ENCODE data around the gene CEP70. TPM values are rescaled to one million over a fixed set of nuclear protein-coding genes. Genes with fewer than 3 reads are reported as not detected.

Gene CEP70
- total and polyA plus RNA-seq, 10 of the 15 experiments (the other 5 are each of a cell fraction or from before 2014, with no cell fraction given), result 1.4 to 9.3 (median 2.2) TPM

- H3K4me2 ChIP-seq (ENCODE audit: control insufficient read depth, insufficient read depth), result no peak overlapping the region
- H3K36me3 ChIP-seq (ENCODE audit: control insufficient read depth in 2 of 2, insufficient read depth in 2 of 2, low read length in 1 of 2), result no peaks in the 10 kb centered on the region
- ATAC-seq, result no peak
- H3K9me3 ChIP-seq (replicated peaks; ENCODE audit: control insufficient read depth, insufficient read depth, low read length), result no peaks in the 10 kb centered on the region
- H3K9ac ChIP-seq (ENCODE audit: control insufficient read depth, insufficient read depth, low read length), result no peak overlapping the region
- ChIA-PET RAD21 (ENCODE audit: unreplicated experiment) (no interaction called here), SMC1A (ENCODE audit: uncharacterized antibody, unreplicated experiment) (no interaction called here), CTCF (no interaction called here), POLR2A (no interaction called here)
- in situ Hi-C loops (cut with MboI), result no loop called here
- H2AFZ ChIP-seq (ENCODE audit: control insufficient read depth, low read depth, low read length), result no peak overlapping the region
- BruUV-seq (replicated peaks), result no TSS peak
- 54% methylated on average over 3 of the region's 3 CpGs for WGBS (ENCODE audit: insufficient coverage, insufficient replicate concordance, low lambda C conversion rate, missing lambda C conversion rate)
- no peaks in the 10 kb centered on the region for H3K79me2 ChIP-seq (ENCODE audit: control insufficient read depth, insufficient read depth, low read length)
- H3K4me1 ChIP-seq (ENCODE audit: control insufficient read depth, insufficient read depth, low read length), result no peaks in the 10 kb centered on the region
- no peaks in the 10 kb centered on the region for H3K27me3 ChIP-seq (replicated peaks in 1 of 2; ENCODE audit: control insufficient read depth in 2 of 2, insufficient read depth in 2 of 2, low read length in 1 of 2)
- no peaks in the 10 kb centered on the region for H4K20me1 ChIP-seq (ENCODE audit: control insufficient read depth, insufficient read depth)
- DNase-seq (ENCODE audit: low read depth, low spot score), result no peak
- FAIRE-seq, result no peak
- H3K27ac ChIP-seq (ENCODE audit: control insufficient read depth, insufficient read depth), result no peak overlapping the region
- intact Hi-C loops (cut with micrococcal nuclease; ENCODE audit: unreplicated experiment), result no loop called here
- no peak overlapping the region for H3K4me3 ChIP-seq
- TF ChIP-seq IRF4 (IDR thresholded peaks at IDR 0.05; ENCODE audit: low read depth, low read length) (no peak), USF1 (IDR thresholded peaks at IDR 0.05; ENCODE audit: borderline replicate concordance, extremely low read length, insufficient read depth, low read depth, low read length) (no peak), TBL1XR1 (IDR thresholded peaks at IDR 0.05; ENCODE audit: low read depth, low read length) (no peak), SUZ12 (IDR thresholded peaks at IDR 0.05; ENCODE audit: unreplicated experiment) (no peak), JUND (IDR thresholded peaks at IDR 0.05; ENCODE audit: low read depth, low read length) (no peak), SMC3 (IDR thresholded peaks at IDR 0.05; ENCODE audit: borderline replicate concordance, low read length) (no peak), NR2C1 (IDR thresholded peaks at IDR 0.05) (no peak), REST (IDR thresholded peaks at IDR 0.05; ENCODE audit: low read depth, low read length) (no peak), ASH2L (IDR thresholded peaks at IDR 0.05; ENCODE audit: borderline replicate concordance, low read depth) (no peak), RUNX3 (IDR thresholded peaks at IDR 0.05; ENCODE audit: low read length) (no peak), RELB (IDR thresholded peaks at IDR 0.05; ENCODE audit: low read depth) (no peak), SREBF1 (IDR thresholded peaks at IDR 0.05; ENCODE audit: low read length) (no peak), CTCF (IDR thresholded peaks at IDR 0.05 in 2 of 3, conservative IDR thresholded peaks at IDR 0.05 in 1 of 3; ENCODE audit: control insufficient read depth in 2 of 3, extremely low read depth in 1 of 3, insufficient read depth in 1 of 3, low read depth in 3 of 3, low read length in 3 of 3) (no peak)
Observed at GRCh38 chr3:138493804-138494606, 100.1 kb downstream of the CEP70 start.

Measured in GM12878 (cell line).